Chondrocyte (in vitro differentiated cells): ENCODE data around the gene SUGCT. TPM values are rescaled to one million over a fixed set of nuclear protein-coding genes. Genes with fewer than 3 reads are reported as not detected.

Source experiments
- DNase-seq: peaks from one replicate; pipeline ENCODE4 v3.0.0; 2021; ENCODE audit warnings: mixed read lengths, low spot score
- H3K27ac Mint-ChIP-seq: one replicate; pipeline ENCODE4 v1.8.0; 2021; ENCODE audit warnings: mild to moderate bottlenecking, moderate library complexity, mixed read lengths; ENCODE audit not compliant: unreplicated experiment
- H3K27me3 Mint-ChIP-seq: 2 replicates; pipeline ENCODE4 v1.8.0; 2021; ENCODE audit warnings: low read depth, mixed read lengths
- H3K36me3 Mint-ChIP-seq: 2 replicates; pipeline ENCODE4 v1.8.0; 2021; ENCODE audit warnings: low read depth, mixed read lengths
- H3K4me1 Mint-ChIP-seq: 2 replicates; pipeline ENCODE4 v1.8.0; 2021; ENCODE audit warnings: low read depth, mild to moderate bottlenecking, mixed read lengths
- H3K4me3 Mint-ChIP-seq: one replicate; pipeline ENCODE4 v1.8.0; 2021; ENCODE audit warnings: mild to moderate bottlenecking, moderate library complexity, mixed read lengths; ENCODE audit not compliant: unreplicated experiment
- H3K9me3 Mint-ChIP-seq: 2 replicates; pipeline ENCODE4 v1.8.0; 2021; ENCODE audit warnings: low read depth, mixed read lengths
- total RNA-seq: library from RNA; stranded (reverse); gene quantifications from 3 replicates; pipeline ENCODE4 v1.2.1, GENCODE V29; 2021
- TF ChIP-seq, protein P1 (sequence below): fragments of 200-600 bp; sonication (generic); IDR thresholded peaks from 2 replicates; pipeline ENCODE4 v1.5.0; 2021; ENCODE audit warnings: antibody characterized with exemption, mild to moderate bottlenecking, moderate library complexity

SUGCT gene
- total RNA-seq, 1 donor from 2014 or later = 34.4 TPM

DNA sequence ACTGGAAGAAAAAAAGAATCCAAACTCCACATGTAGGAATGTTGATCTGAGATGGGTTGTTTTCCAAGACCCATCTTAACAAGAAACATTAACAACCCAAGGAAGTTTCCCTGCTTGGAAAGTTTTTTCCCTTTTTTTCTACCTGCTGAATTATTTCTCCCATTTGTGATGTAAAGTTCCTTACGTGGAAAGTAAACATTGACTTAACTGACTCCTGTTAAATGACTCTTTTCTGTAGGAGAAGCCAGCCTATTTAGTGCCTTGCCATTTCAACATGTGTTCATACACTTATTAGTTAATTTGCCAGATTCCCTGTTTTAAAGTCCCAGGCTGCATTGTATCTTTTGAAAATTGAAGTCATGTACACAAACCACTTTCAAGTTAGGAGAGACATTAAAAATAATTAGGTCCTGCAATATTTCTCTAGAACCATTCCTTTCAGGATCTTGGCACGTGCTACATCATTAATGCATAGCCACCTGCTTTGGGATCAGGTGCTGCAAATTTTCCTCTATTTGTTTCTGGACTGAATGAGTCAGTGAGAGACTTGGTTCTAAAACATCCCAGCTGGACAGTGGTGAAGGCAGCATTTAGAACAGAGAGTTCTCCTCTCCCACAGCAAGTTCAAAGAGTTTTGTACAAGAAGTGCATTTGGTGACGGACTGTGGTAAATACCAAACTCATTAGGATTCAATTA, 698.5 kb downstream of the SUGCT start:
- no peak for DNase-seq
- peaks cover 6% of the 10 kb centered on the region for H3K36me3 Mint-ChIP-seq
- H3K27me3 Mint-ChIP-seq = no peaks in the 10 kb centered on the region
- H3K27ac Mint-ChIP-seq = no peak overlapping the region
- H3K4me3 Mint-ChIP-seq = no peak overlapping the region
- TF ChIP-seq, protein P1, sequence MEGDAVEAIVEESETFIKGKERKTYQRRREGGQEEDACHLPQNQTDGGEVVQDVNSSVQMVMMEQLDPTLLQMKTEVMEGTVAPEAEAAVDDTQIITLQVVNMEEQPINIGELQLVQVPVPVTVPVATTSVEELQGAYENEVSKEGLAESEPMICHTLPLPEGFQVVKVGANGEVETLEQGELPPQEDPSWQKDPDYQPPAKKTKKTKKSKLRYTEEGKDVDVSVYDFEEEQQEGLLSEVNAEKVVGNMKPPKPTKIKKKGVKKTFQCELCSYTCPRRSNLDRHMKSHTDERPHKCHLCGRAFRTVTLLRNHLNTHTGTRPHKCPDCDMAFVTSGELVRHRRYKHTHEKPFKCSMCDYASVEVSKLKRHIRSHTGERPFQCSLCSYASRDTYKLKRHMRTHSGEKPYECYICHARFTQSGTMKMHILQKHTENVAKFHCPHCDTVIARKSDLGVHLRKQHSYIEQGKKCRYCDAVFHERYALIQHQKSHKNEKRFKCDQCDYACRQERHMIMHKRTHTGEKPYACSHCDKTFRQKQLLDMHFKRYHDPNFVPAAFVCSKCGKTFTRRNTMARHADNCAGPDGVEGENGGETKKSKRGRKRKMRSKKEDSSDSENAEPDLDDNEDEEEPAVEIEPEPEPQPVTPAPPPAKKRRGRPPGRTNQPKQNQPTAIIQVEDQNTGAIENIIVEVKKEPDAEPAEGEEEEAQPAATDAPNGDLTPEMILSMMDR = no peak
- peaks cover 6% of the 10 kb centered on the region for H3K9me3 Mint-ChIP-seq
- peaks cover 26% of the 10 kb centered on the region for H3K4me1 Mint-ChIP-seq

DNA sequence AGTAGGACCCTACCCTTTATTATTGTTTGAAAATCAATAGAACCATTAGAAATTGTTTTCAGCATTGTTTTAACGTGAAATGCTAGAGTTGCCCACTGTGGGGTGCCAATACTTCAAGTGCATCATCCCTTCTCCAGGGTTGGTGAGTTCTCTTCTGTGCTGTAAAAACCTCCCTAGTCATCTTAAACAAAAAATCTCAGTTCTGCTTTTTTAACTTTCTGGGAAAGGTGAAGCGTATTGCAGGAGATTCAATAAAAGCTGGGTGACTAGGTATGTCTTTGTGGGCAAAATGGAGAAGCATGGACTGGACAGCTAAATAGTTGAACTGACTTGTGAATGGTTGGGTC, 699.1 kb downstream of the SUGCT start:
- DNase-seq = no peak
- Mint-ChIP-seq H3K4me3 (no peak overlapping the region), H3K27ac (no peak overlapping the region), H3K9me3 (peaks cover 11% of the 10 kb centered on the region), H3K27me3 (no peaks in the 10 kb centered on the region), H3K36me3 (peaks cover 6% of the 10 kb centered on the region), H3K4me1 (peaks cover 20% of the 10 kb centered on the region)
- TF ChIP-seq, protein P1 = peak; percentile 77

DNA sequence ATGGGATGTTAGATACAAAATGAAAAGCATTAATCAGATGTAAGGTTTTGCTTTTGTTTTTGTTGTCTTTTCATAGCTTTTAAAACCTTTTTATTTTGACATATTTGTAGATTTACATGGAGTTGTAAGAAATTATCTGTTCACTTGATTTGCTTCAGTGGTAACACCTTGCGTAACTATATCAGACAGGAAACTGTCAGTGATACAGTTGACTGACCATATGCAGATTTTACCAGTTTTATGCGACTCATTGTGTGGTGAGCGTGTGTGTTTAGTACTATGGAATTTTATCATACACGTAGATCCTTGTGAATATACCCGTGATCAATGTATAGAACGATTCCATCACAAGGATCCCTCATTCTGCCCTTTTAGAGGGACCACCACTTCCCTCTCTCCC, 701.4 kb downstream of the SUGCT start:
- Mint-ChIP-seq H3K9me3 (peaks cover 29% of the 10 kb centered on the region), H3K36me3 (peaks cover 16% of the 10 kb centered on the region), H3K4me3 (no peak overlapping the region), H3K27ac (no peak overlapping the region), H3K27me3 (no peaks in the 10 kb centered on the region), H3K4me1 (peaks cover 22% of the 10 kb centered on the region)
- TF ChIP-seq, protein P1 = no peak
- no peak for DNase-seq

DNA sequence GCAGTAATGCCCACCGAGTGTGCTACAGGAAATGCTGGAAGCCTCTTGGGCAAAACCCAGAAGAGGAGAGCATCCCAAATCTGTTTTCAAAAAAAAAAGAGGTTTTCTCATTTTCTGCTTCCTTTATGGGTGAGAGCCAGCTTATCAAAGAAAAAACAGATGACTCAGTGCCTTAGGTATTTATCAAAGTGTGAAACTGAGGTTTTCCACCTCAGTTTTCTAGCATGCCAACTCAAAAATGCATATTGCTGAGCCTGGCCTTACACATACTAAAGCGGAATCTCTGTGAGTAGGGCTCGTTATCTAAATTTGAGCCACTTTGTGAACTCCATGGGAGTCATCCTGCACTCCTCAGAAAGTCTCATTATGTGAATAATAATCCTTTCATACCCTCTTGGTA, 705.1 kb downstream of the SUGCT start:
- Mint-ChIP-seq H3K36me3 (peaks cover 19% of the 10 kb centered on the region), H3K9me3 (peaks cover 29% of the 10 kb centered on the region), H3K4me1 (peaks cover 25% of the 10 kb centered on the region), H3K27me3 (no peaks in the 10 kb centered on the region), H3K4me3 (no peak overlapping the region), H3K27ac (peak overlapping the region; percentile 82)
- TF ChIP-seq, protein P1 = no peak
- no peak for DNase-seq

DNA sequence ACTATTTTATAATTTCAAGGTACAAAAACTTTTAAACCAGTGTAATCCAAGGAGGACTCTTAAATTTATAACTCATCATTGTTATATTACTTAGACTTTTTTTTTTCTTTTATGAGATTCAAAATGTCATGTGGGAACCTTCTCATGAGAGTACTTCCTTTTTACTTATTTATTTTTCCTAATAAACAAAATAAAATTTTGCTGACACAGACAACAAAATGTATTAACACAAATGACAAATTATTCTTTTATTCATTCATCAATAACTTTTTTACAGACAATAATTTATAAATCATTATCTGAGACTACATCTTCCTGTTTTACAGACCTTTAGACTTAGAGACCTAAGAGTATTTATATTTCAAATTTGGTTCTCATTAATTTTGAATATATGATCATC, 706.2 kb downstream of the SUGCT start:
- no peak for DNase-seq
- no peaks in the 10 kb centered on the region for H3K27me3 Mint-ChIP-seq

More for the DNA sequence above, 706.2 kb downstream of the SUGCT start:
- TF ChIP-seq, protein P1 = no peak
- Mint-ChIP-seq H3K4me1 (peaks cover 32% of the 10 kb centered on the region), H3K4me3 (no peak overlapping the region), H3K36me3 (peaks cover 19% of the 10 kb centered on the region), H3K27ac (no peak overlapping the region), H3K9me3 (peaks cover 29% of the 10 kb centered on the region)
